Tibial nerve (tissue), 3 donors: ENCODE data around the gene DDX1.

Source experiments
- POLR2A ChIP-seq, 2 donors: fragments of 450-650 bp; IDR thresholded peaks; one replicate each; pipeline ENCODE4 v1.6.1; 2017; ENCODE audit warnings: antibody characterized with exemption in 2 of 2, mild to moderate bottlenecking in 2 of 2, moderate library complexity in 2 of 2
- TF ChIP-seq, protein P1 (sequence below), 5 experiments: fragments of 200-600 bp in 3 of 5; fragments of 450-650 bp in 2 of 5; sonication (generic) in 3 of 5; IDR thresholded peaks; one replicate each; pipeline ENCODE4 v1.5.1; 2016 to 2019; ENCODE audit warnings: antibody characterized with exemption in 5 of 5, mild to moderate bottlenecking in 3 of 5, moderate library complexity in 2 of 5

DNA sequence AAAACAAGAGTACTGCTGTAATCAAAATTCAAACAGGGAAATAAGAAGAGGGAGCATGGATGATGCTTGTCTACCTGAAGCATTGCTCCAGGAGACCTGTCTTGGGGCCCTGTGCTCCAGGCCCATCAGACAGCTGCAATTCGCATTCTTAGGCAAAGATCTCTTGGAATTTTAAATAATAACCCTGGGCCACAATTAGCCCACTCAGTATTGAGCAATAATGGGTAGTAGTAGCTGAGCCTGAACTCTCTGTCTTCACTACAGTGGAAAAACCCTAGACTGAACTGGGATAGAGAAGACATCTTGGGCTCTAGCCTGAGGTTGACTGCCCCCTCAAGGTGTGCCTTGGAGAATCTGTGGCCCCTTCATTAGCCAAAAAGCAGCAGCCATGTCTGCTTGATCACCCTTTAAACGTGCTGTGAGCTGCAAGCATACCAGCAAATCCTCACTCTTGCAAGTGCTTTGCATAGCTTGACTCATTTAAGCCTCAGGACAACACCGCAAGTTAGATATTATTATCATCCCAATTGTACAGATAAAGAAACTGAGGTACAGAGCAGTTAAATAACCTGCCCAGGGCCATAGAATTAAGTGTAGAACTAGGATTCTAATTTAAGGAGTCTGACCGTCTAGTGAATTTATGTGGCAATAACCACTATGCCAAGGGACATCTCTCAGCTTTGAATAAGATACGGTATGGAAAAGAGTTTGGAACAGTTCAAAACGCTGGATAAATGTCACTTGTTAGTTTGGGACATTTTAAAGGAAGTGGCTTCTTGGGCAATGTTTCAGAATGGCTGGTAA, 69.0 kb downstream of the DDX1 start:
- TF ChIP-seq, protein P1, sequence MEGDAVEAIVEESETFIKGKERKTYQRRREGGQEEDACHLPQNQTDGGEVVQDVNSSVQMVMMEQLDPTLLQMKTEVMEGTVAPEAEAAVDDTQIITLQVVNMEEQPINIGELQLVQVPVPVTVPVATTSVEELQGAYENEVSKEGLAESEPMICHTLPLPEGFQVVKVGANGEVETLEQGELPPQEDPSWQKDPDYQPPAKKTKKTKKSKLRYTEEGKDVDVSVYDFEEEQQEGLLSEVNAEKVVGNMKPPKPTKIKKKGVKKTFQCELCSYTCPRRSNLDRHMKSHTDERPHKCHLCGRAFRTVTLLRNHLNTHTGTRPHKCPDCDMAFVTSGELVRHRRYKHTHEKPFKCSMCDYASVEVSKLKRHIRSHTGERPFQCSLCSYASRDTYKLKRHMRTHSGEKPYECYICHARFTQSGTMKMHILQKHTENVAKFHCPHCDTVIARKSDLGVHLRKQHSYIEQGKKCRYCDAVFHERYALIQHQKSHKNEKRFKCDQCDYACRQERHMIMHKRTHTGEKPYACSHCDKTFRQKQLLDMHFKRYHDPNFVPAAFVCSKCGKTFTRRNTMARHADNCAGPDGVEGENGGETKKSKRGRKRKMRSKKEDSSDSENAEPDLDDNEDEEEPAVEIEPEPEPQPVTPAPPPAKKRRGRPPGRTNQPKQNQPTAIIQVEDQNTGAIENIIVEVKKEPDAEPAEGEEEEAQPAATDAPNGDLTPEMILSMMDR (IDR thresholded peaks at IDR 0.05) = no peak
- no peak for TF ChIP-seq POLR2A (IDR thresholded peaks at IDR 0.05)
